Stimulated activated CD4-positive, alpha-beta T cell treated with anti-CD3 and anti-CD28 coated beads, TNF-alpha, amount 100 ng/mL, for 1 hour (primary cell): ENCODE measurements around the gene ADARB2.

Experiments
- DNase-seq, 3 donors: peaks; one replicate each; pipeline ENCODE4 v3.0.0-alpha.2; 2020; ENCODE audit warnings: low read depth in 3 of 3, low spot score in 1 of 3

Gene ADARB2

DNA sequence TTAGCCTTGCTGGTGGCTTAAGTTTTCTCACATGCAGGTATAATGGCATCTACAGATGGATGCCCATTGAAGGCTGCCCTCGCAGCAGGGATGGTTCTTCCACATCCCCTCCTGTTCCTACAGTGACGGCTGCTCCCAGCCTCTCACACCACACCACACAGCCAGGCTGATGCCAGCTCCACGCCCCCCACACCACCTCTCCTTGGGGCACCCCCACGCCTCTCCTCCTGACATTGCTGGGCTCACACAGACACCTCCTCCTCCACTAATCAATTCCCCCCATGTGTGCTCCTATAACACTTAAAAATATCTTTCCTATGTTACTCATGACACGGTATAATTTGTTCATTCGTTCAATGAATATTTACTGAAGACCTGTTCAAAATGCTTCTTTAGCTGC lies 437.1 kb downstream of the ADARB2 start:
- DNase-seq: no peak

DNA sequence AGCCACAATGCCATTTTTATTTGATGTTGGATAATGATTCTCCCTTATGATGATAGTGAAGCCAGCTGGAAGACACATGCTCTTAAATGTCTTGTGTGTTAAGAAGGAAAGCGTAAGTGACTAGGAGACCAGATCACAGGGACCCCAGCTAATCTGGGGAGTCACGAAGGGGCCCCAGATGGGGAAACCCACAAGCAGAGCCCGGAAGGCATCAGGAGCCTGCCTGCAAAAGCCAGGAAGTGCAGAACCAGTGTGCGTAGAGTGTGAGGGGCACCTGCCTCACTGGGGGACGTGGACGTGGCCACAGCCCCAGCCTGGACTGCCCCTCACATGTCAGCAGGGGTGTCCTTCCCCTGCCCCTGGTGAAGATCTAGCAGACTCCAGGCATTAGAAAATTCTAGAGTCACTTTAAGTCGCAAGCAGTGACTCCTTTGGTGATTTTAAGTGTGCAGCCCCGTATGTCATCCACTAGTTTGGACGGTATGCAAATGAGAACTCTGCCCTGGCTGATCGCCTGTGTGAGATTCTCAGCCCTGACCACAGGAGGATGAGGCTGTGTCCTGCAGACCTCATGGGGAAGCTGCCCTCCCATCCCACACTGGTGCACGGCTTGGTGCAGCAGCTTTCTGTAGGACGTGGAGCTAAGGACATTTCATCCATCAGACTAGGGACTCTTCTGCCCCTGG lies 438.1 kb downstream of the ADARB2 start:
- no peak for DNase-seq

DNA sequence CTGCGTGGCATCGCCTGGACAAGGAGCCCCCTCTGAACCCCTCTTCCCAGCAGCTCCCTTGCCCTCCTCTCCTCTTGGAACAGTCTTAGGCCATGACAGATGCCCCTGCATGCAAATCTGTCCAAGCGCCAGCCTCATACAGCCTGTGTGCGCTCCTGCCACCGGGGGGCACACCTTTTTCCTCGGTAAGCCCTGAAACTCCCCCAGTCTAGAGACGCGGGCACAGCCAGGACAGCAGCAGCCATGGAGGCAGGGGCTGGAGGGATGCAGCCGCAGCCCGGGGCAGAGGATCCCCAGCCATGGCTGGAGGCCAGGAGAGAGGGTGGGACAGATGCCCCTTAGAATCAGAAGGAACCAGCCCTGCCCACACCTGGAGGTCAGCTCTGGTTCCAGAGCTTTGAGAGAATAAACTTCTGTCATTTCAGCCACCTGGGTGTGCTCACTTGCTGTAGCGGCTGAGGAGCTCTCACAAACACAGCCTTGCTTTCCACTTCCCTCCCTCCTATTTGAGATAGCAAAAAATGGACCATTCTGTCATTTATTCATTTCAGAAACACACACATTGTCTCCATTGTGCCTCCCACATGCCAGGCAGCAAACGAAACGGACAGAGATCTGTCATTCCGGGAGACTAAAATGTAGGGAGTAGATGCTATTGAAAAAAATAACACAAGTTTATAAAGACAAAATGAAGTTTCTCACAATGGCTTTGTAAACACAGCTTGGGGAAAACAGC lies 439.6 kb downstream of the ADARB2 start:
- DNase-seq: no peak

DNA sequence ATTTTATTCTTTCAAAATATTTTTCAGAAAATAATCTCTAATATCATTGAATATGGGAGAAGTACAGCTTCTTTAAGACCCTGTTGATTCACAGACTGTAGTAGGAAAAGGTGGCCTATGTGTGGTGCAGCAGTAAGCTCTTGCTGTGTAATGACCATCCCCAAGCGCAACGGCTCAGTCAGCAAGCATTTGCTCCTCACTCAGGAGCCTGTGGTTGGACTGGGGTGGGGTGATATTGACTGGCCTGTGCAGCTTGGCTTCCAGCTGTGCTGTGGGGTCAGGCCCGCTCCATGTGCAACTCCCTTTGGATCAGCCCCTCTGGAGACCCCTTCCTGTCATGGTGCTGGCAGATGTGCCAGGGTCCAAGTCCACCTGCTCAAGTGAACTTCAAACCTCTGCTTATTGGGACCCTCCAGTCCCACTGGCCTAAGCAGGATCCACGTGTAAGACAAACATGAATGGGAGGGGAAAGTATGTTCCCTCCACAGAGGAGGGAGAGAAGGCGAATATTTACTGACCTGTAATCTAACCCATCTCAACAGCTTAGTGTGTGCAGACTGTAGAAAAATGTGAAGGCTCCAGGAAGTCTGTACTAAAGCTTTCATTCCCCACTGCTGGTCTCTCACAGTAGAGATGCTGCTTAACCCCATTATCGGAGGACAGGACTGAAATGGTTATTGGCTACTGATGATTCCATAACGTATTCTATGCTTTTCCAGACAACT lies 441.4 kb downstream of the ADARB2 start:
- no peak for DNase-seq

DNA sequence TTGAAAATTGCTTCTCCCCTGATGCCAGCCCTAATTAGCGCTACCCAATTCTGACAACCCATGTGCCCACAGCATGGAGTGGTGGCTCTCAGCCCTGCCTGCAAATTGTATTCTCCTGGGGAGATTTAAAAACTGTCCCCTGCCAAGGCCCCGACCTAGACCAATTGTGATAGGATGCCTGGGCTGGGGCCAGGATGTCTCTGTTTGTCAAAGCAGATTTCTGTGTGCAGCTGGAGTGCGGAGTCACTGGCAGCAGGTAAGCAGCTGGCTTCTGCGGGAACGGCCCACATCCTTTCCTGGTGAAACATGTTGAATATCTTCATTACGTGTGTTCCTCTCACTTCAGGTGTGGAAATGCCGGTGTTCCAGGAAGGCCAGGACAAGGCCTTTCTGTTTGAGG lies 442.6 kb downstream of the ADARB2 start:
- DNase-seq: no peak

DNA sequence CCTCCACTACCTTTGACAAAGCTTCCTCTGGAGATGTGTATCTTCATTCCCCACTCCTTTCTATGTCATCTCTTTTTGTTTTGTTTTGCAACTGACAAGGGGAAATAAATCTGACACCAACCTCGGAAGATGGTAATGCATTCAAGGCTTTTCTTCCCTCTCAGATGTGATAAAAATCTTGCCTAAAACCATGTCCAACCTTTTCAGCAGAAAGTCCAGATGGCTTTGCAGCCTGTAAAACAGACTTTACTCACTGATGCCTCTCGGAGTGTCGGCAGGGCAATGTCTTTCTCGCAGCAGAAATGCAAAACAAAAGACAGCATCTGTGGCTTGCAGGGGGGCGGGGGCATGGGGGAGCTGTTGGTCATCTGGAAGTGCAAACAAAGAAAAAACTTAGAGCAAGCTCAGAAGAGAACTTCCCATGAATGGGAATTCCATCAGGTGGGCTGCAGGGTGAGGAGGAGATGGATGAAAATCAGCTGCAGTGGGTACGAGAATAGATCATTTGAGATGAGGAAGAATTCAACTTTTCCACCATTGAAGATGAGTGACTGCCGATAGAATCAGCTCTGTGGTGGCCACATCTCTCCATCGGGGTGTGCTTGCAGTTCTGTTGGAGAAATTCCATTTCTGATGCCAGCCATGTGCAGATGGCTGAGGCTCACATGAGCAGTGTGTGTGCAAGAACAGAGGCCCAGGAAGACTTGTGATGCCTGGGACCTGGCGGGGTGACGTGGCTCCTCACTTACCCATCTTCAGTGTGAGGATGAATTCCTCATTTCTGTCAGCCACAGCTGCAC lies 443.5 kb downstream of the ADARB2 start:
- no peak for DNase-seq

DNA sequence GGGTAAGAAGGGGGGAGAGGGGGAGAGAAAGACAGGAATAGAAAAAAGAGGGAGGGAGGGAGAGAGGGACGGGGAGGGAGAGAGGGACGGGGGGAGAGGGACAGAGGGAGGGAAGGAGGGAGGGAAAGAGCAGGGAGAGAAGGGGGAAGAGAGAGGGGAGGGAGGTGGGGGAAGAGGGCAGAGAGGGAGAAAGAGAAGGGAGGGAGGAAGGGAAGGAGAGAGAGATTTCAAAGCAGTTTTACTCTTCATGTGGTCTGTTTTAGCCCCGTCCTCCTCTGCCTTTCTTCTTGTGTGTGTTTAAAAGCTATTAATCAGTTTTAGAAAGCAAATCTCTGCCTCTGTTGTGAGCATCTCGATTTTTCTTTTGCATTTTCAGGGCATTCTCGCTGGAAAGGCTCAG lies 444.2 kb downstream of the ADARB2 start:
- no peak for DNase-seq

DNA sequence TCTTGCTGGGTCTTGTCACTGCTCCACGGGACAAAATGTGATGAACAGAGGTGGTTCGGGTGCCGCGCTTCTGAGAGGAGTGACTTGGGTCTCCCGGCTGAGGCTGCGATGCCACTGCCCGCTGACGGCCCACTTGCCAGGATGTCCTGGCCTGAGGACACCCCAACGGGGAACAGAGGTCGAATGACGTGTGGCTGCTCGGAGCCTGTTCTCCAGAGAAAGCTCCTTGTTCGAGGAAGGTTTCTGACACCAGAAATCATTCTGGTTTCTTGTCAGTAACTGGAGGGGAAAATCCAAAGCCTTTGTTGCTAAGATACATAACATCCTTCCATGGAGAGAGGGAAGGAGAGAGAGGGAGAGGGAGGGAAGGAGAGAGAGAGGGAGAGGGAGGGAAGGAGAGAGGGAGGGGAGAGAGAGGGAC lies 444.7 kb downstream of the ADARB2 start:
- no peak for DNase-seq

DNA sequence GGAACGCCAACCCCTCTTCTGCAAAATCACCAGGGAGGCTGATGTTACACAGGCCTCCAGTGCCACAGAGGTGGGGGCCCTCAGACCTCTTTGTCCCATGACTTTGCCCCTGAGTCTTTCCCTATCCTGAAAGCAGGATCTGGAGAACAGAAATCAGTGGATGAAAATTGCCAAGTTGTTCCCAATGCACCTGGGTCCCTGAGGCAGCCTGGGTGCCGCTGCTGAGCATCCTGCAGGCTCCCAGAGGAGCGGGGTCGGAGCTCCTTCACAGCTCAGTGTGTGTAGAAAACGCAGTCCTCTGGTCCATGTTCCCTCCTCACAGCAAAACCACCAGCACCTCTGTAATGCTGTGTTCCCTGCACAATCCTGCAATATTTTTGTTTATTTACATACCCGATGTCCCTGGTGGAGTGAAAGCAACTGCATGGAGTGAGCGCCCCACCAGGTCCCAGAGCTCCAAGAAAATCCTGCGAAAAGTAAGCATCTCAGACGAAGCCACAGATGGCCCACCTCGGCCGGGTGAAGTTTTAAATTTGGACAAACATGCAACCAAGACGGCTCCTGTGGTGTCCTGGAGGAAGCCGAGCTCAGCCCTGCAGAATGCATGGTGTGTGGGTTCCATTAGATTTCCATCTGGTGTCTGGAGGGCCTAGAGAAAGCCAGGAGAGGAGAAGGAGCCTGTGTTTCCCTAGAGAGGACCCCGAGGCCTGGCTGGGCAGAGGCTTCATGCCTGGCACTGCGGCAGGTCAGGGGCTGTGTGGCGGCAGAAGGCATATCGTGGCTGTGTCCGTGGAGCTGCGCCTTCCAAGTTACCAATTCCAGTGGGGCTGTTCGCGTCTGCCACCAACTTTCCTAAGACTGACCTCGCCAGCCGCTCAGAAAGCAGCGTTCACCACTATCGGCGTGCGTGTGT lies 445.9 kb downstream of the ADARB2 start:
- DNase-seq: no peak

DNA sequence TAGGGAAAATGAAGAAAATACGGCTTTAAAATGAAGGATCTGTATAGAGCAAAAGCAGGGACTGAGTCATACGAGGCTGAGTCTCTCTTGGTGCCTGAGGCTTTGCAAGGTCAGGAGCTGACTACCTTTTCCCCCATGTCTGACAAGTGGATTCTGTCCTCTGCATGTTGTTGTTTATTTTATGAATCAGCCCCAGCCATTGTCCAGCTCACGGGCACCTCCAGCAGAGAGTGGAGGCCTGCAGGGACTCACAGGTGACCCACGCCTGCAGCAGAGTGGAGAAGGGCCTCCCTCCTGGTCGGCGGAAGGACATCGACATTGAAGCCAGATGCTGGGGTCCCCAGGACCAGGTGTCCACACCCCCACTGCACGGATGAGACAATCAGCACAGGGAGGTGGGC lies 447.3 kb downstream of the ADARB2 start:
- no peak for DNase-seq

DNA sequence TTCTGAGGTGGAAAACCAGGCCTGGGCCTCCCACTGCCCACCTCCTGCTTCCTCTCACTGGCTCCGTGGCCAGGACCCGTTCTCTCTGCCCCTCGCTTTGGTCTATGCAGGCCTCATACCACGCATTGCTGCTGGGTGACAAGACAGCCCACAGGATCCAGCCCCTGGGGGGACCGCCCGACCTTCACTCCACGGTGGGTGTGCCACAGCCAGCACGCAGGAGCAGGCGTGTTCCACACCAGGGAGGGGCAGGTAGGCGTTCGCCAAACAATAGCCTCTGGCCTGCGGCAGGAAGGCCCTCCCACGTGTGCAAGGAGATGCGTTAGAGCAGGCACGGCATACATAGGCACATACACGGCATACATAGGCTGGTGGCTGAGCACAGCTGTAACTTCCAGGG lies 447.7 kb downstream of the ADARB2 start:
- no peak for DNase-seq

DNA sequence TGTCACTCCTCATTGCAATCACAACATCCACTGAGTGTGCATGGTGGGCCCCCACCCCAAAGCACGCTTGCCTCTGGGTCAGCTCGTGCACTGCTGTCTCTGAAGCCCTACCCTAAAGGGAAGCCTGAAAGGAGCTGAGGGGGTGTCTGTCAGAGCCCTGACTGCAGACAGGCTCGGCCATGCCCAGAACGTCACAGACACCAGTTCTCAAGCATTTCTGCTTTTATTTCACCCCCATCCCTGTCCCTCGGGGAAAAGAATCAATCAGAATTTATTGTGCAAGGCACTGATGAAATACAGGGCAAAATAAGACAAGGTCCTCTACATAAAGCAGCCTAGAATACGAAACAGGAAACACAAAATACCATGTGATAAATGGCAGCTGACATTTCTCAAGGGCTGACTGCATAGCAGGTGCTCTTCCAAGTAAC lies 449.3 kb downstream of the ADARB2 start:
- no peak for DNase-seq

DNA sequence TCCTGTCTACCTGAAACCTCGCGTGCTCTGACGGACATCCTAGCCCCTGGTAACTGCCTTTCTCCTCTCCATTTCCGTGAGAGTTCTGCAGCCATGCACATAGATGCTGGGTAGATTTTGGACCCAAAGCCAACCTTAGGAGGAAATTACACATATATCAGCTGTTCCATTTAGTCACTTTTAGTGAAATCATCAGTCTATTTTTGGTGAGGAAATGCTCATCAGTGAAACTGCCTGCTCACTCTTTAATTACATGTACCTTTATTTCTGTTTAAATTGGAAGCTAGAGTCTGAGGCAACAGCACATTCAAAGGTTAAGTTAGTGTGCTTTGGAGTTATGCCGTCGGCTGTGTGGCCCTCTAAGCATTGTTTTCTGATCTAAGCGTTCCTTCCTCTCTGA lies 449.8 kb downstream of the ADARB2 start:
- DNase-seq: no peak

DNA sequence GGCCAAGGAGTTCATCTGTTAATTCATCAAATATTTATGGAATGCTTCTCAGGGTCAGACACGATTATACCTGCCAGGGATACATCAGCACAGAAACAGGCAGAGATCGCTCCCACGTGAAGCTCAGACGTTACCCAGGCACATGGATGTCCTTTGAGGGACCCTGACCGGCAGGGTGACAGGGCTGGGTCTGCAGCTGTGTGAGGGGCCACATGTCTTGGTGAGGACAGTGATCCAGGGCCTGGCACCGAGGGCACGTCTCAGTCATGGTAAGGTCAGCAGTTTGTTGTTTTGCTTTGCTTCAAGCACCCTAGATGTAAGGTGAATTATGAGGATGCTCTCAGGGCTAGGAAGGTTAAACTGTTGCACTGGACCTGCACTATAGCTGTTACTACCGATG lies 453.2 kb downstream of the ADARB2 start:
- DNase-seq: no peak

DNA sequence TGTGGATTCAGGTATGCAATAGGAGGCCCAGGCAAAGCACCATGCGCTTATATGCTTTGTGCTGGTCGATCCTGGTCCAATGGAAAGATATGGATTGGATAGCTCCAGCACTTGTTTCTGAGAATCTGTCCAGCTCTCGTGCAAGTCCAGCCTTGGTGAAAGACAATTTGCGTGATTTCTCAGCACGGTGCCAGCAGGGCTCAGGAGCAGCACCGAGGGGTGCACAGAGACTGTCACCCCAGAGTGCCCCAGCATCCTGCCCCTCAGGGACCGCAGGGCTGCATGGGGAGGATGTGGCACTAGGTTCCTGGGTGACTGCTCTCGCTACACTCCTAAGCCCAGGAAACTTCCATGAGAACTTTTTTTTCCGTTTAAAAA lies 455.9 kb downstream of the ADARB2 start:
- DNase-seq: no peak

DNA sequence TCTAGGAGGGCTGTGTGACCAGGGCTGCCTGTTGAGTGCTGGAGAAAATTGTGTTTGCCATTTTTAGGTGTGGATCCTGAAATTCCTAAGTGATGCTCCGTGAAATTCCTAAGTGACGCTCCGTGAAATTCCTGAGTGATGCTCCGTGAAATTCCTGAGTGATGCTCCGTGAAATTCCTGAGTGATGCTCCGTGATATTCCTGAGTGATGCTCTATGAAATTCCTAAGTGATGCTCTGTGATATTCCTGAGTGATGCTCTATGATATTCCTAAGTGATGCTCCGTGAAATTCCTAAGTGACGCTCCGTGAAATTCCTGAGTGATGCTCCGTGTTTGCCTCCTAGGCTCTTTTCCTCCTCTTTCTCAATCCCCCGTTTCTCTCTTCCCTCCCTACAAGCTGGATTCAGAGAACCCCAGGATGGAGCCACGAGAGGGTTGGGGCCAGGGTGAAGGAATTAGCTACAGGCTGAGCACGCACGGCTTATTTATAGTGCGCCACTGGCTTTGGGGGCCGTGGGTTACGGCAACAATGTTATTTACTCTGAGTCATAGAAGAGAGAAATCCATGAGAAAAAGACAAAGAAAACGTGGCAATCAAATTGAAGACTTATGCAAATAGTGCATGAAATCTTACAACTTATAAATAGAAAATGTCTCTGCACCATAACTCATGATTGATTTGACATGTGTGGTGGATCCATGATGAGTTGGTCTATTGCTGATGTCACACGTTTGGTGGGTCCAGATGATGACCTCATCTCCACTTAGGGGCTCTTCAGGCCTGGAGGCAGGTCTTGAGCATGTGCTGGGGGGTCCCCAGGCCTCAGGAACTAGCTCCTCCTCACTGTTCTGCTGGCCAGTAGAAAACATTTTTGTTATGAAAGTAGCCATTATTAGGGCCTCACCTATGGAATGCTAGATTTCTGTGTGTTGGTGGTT lies 456.6 kb downstream of the ADARB2 start:
- DNase-seq: no peak

DNA sequence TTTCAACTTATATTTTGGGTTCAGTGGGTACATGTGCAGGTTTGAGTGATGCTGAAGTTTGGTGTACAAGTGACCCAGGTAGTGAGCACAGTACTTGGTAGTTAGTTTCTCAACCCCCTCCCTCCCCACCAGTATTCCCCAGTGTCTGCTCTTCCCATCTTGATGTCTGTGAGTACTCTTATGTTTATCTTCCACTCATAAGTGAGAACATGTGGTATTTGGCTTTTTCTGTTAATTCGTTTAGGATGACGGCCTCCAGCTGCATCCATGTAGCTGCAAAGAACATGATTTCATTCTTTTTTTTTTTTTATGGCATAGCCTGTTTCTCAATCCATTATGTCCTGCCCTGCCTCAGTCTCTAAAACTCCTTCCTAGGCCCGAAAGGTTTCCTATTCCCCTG lies 459.0 kb downstream of the ADARB2 start:
- DNase-seq: no peak

DNA sequence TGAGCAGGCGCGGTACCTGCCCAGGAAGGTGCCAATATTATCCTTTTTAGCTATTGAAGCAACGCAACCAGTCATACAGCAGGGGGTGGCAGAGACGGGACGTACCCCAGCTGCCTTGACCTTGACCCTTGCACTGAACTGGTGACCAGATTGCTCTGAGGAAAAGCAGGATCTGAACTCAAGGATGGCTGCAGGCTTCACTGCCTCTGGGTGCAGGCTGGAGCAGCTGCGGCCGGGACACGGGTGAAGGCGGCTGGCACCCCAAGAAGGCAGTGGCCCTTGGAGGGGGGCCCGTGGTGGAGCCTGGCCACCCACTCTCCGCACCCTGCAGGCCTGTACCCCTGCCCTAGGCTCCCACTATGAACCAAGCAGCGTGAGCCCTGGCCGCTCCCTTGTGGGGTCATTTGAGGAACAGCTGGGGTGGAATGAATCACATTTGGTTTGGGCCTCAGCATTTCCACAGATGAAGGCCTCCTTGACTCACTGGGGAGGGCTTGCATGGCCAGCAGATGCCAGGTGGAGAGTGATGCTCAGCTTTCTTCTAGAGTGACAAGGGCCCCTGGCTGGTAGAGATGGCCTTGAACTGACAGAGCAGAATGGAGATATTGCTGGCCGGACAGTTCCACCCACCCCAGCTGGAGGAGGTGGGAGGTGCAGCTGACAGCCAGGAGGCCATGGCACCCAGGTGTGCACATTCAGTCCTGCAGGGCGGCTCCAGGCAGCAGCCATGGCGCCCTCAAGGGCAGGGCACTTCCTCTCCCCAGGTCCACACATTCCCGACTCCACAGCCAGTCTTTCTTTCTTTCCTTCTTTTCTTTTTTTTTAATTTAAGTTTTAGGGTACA lies 462.4 kb downstream of the ADARB2 start:
- no peak for DNase-seq
